Measurements from ENCODE around the gene ACYP1.
"Not testable (repeated sequence)": the region's sequence is repeated elsewhere in the genome, so short reads cannot be mapped to it uniquely, and the experiment has no call there.

Gene ACYP1

GRCh38 chr14:75068294-75069120, 4.7 kb upstream of the ACYP1 start:
- peak in 1 of 2 donors; percentile 4 for DNase-seq

- not testable (repeated sequence) for DNase-seq
Observed at GRCh38 chr14:75067765-75068164, 3.9 kb upstream of the ACYP1 start.

- DNase-seq: peak; percentile 7 to 40
Observed at GRCh38 chr14:75067212-75067611, 3.4 kb upstream of the ACYP1 start.

- DNase-seq: peak; percentile 72 to 77
Observed at GRCh38 chr14:75066691-75067090, 2.9 kb upstream of the ACYP1 start.

DNA sequence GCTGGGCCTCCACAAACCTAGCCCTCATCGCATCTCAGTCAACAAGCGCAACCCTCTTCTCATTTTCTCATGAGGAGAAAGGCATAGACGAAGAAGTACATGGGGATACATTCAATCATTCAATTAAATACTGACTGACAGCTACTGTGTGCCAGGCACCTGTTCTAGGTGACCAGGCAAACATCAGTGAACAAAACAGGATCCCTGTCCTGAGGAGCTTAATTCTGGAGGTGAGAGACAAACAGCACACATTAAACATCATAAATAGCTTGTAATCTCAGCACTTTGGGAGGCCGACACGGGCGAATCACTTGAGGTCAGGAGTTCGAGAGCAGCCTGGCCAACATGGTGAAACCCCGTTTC, 362 bp upstream of the ACYP1 start:
- no peak for DNase-seq

GRCh38 chr14:75063013-75063412, 811 bp downstream of the ACYP1 start:
- no peak for DNase-seq

DNA sequence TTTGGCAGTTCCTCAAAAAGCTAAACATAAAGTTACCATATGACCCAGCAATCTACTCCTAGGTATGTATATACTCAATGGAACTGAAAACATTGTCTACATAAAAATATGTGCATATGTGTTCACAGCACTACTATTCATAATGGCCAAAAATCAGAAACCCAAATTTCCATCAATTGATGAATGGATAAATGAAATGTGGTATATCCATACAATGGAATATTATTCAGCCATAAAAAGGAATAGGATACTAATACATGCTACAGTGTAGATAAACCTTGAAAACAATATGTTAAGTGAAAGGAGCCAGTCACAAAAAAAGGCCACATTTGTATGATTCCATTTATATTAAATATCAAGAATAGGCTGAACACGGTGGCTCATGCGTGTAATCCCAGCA, 3.4 kb downstream of the ACYP1 start:
- no peak for DNase-seq

GRCh38 chr14:75059642-75060041, 4.2 kb downstream of the ACYP1 start:
- DNase-seq: no peak

DNA sequence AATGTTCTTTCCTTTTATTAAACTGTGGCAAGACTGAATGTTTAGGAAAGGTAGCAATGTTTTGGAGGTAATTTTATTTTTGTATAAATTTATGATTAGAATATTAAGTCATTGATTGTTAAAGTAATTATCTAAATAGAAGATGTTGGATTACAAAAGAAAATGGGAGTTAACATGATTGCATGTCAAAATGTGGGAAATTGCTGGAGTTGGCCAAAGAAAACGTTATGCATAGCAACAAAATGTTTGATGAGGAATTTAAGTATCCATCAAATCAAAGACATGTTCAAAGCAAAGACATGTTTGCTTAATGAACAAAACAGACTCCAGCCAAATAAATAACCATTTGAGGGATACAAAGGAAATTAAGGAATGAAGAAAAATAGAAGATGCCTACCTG, 9.4 kb downstream of the ACYP1 start:
- no peak for DNase-seq

- no peak for DNase-seq
Observed at GRCh38 chr14:75053396-75054291, 10.2 kb downstream of the ACYP1 start.

DNA sequence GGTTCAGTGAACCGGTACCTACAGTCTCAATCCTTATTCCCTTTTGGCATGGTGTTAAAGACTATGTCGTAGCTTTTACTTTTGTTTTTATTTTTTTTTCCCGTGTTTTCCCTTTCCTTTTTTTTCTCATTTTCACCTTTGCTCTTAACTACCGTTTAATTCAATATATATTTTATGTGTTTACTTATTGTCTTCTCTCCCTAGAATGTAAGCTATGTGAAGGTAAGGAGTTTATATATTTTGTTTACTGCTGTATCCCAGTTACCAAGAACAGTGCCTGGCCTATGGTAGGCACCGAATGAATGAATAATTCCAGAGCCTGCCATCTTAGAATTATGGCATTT, 12.3 kb downstream of the ACYP1 start:
- peak in 1 of 2 donors; percentile 5 for DNase-seq

DNA sequence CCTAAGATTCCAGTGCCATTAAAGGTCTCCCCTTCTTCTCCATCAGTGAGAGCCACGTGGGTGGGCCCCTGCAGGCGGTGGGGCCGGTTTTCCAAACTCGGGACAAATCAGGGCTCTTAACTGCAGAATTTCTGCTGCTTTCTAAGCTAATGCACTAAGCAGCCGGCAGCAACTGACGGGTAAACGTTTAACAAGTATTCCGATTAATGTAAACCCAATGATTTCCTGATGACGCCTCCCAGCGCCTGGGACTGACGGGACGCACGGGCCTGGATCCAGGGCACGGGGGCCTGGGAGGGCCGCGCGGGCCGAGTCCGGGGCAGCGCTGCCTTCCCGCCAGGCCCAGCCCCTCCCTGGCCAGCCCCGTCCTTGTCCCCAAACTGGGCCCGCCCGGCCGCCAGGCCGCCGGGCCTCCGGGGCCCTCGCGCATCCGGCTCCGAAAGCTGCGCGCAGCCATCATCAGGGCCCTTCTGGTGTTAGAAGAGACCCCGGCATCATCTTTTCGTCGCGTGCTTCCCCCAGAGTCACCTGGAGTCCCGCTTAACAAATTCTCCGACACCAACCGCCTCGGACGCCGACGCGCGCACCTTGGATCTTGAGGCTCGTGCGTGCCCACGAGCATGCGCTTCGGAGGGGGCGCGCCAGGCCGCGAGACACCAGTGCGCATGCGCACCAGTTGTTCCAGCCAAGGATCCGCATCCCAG, 12.8 kb downstream of the ACYP1 start, which contains the start of gene MLH3:
Gene MLH3, minus strand, starts transcription at position 616 of the 704 bp plus-strand sequence. CDS start 1,812 bp downstream, outside the sequence.
- DNase-seq: peak; percentile 79 to 86

GRCh38 chr14:75049731-75050201, 14.1 kb downstream of the ACYP1 start:
- DNase-seq: peak; percentile 34 to 76

DNA sequence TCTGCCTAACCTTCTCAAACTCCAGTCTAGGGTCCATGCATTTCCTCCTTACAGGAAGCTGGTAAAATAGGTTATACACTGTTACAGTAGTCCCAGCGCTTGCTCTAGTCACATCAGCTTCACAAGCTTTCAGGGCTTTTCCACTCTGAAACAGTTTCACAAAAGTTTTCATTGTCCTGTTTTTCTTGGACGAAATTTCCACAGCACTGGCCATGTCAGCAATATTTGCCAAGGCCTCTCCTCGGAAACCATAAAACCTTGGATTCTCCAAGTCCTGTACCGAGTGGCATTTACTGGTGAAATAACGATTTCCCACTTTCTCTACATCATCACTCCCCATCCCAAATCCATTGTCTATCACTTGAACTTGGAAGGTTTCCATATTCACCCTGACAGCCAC, 14.7 kb downstream of the ACYP1 start:
- DNase-seq: no peak

DNA sequence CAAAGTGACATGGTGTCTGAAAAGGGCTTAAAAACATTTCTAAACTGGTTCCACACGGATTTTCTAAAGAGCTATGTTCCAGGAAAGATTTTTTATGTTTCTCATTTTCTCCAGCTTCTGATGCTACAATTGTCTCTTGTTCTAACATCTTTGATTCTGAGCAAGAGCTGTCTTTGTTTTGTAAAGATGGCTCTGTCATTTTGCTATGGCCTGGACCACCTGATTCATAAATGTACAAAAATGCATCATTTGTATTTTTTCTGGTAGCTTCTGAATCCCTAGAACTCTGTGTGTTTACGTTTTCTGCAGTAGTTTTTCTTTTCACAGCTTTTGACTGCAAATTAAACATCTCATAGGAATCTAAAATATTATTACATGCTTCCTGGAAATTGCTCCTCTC, 15.7 kb downstream of the ACYP1 start:
- no peak for DNase-seq

GRCh38 chr14:75047506-75047905, 16.3 kb downstream of the ACYP1 start:
- DNase-seq: no peak

- no peak for DNase-seq
Observed at GRCh38 chr14:75046899-75047298, 16.9 kb downstream of the ACYP1 start.

DNA sequence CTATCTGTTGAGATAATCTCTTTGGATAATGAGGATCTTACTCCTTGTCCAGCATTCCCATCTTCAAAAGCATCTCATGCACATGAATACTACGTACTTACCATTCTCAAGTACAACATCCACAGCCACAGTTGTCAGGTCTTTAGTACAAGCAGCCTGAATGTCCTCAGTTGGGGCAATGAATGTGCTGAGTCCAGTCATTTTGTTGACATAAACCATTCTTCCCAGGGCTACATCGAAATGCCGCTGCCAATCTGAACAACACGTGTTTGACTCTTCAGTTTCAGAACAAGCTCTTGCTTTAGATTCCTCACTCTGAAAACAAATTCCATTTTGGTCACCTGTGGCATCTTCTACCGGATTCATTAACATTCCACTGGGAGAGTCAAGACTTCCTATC, 17.5 kb downstream of the ACYP1 start:
- no peak for DNase-seq

GRCh38 chr14:75044752-75045151, 19.1 kb downstream of the ACYP1 start:
- DNase-seq: no peak

GRCh38 chr14:75044322-75044721, 19.5 kb downstream of the ACYP1 start:
- no peak for DNase-seq

DNA sequence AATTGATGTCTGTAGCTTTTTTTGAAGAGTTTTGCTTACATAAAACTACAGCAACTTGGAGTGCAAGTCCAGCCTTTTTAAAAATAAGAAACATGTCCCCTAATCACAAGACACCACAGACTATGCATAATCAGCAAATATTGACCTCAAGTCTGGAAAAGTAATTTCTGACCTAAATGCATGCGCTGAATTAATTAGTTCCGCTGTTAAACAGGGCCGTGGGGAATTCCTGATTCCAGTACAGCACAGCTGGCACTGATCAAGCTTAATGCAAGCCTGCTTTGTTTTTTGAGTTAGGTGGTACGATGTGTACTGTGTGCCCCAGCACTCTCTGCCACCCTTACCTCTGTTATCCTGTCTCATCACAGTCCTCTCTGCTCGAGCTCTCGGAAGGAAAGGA, 21.8 kb downstream of the ACYP1 start:
- DNase-seq: no peak

GRCh38 chr14:75041613-75042012, 22.2 kb downstream of the ACYP1 start:
- no peak for DNase-seq

GRCh38 chr14:75040959-75041358, 22.9 kb downstream of the ACYP1 start:
- DNase-seq: no peak

Data from inflammatory macrophage (primary cell).